ENCODE measurements around the gene CD300H.

DNA sequence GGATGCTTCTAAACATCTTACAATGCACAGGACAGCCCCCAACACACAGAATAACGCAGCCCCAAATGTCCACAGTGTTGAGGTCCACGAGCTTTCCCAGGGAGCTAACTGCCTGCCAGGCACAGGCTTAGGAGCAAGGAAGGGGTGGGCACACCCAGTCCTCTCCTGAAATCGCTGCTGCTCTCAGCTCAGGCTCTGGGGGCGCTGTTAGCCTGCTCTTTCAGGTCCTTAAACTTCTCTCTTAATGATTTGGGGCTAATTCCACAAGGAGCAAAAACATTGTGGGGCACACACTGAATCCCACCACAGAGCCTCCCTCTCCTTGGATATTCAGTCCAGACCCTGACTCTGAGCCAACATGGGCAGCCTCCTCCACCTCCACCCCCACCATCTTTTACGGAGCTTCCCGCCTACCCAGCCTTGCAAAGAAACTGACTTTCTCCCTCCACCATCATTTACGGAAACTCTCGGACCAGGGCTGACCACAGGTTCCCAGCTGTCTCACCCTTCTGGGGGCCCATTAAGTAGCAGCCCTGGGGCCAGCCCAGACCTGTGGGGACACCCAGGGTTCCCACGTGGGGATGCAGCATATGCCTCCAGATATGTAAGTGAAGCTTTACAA is 1.1 kb downstream of the CD300H start:
- TF ChIP-seq POLR2AphosphoS5 (IDR thresholded peaks at IDR 0.05) (no peak), POLR2A (IDR thresholded peaks at IDR 0.05) (no peak)
- TF ChIP-seq, protein P1, sequence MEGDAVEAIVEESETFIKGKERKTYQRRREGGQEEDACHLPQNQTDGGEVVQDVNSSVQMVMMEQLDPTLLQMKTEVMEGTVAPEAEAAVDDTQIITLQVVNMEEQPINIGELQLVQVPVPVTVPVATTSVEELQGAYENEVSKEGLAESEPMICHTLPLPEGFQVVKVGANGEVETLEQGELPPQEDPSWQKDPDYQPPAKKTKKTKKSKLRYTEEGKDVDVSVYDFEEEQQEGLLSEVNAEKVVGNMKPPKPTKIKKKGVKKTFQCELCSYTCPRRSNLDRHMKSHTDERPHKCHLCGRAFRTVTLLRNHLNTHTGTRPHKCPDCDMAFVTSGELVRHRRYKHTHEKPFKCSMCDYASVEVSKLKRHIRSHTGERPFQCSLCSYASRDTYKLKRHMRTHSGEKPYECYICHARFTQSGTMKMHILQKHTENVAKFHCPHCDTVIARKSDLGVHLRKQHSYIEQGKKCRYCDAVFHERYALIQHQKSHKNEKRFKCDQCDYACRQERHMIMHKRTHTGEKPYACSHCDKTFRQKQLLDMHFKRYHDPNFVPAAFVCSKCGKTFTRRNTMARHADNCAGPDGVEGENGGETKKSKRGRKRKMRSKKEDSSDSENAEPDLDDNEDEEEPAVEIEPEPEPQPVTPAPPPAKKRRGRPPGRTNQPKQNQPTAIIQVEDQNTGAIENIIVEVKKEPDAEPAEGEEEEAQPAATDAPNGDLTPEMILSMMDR (IDR thresholded peaks at IDR 0.05) = no peak

All from breast epithelium (tissue), 3 donors.